Measurements from ENCODE around the gene ADCY6.

ADCY6 gene

DNA sequence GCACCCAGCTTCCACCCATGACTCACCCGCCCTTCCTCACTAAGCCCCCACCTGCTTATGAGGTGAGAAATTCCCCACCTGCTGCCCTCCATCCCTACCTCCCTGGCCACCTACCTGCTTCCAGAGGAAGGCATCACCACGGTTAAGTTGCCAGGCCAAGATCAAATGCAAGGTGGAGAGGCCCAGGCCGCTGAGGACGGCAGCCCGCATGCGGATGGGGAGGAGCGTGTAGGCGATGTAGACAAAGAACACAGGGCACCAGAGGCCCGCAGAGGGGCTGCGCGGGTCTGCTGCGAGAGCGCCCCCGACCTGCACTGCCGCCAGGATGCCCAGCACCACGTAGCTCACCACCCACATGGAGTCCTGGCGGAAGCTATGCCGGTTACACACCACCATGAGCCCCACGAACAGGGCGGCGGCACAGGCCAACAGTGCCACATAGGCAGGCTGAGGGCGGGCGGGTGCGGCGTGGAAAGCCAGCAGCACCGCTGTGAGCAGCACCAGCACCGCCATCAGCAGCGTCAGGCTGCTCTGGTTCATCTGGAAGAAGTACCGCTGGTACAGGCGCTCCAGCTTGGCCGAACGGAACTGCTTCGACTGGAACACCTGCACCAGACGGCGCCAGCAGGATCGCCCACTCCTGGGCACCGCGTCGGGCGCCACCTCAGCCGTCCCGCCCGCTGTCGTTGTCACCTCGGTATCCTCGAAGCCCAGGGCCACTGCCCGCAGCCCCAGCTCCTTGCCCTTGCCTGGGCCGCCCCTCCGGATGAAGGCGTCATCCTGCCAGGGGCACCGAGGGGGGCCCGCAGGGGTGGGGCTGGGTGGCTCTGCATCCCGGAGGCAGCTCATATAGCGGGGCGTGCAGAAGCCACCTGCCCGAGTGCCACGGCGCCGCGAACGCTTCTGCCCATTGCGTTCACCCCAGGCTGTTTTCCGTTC is 6.2 kb downstream of the ADCY6 start:
- DNase-seq = no peak

GRCh38 chr12:48781750-48782456 is 7.0 kb downstream of the ADCY6 start:
- no peak for DNase-seq

DNA sequence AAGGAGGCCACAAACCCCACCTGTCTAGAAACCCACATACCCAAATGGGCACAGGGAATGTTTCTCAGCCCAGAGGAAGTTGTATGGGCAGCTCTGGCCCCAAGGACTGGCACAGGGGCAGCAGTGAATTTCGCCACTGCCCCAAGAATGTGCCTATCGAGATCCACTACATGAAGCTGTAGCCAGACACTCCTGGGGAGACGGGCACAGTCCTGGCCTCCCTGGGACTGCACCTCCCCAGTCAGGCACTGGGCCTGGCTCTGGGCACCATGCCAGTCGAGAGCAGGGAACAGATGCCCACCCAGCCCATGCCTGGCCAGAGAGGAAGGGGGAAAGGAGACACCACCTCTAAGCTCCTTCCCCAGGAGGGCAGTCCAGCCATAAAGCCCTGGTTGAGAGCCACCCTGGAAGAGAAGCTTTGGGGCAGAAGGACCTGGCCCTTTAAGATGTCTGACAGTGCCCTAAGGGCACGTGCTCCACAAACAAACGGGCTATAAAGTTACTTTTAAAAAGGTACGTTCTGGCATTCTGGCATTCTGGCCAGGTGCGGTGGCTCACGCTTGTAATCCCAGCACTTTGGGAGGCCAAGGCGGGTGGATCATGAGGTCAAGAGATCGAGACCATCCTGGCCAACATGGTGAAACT is 8.4 kb downstream of the ADCY6 start:
- no peak for DNase-seq

- DNase-seq = no peak
These were observed 9.0 kb downstream of the ADCY6 start for GRCh38 chr12:48779869-48780268.

GRCh38 chr12:48777501-48778400 is 11.1 kb downstream of the ADCY6 start:
- no peak for DNase-seq

- DNase-seq = no peak
These were observed 11.9 kb downstream of the ADCY6 start for GRCh38 chr12:48776956-48777355.

DNA sequence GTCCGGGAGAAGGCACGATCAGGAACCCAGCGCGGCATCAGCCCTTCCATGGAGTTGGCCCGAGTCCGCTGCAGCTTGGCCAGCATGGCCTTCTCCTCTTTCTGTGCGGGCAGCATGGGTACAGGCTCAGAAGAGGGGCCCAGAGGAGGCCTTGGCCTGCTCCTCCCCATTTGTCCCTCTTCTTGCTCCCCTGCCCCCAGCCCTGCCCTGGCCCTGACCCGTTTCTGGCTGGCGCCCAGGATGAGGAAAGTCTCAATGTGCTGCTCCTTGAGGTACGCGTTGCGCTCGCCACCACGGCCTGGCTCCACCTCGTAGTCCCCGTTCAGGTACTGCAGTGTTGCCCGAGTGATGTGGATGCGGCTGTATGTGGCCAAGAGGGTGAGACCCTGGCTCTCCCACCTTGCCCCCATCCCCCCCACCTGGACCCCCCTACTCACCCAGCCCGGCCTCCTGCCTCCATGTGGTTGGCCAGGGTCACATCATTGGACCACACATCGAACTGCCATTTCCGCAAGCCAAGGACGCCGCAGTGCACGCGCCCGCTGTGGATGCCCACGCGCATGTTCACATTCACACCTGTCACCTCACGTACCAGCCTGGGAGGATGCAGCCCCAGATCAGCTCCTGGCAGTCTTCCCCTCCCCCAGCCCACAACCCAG is 12.8 kb downstream of the ADCY6 start:
- DNase-seq = no peak

- no peak for DNase-seq
These were observed 13.6 kb downstream of the ADCY6 start for GRCh38 chr12:48775299-48775698.

GRCh38 chr12:48774516-48774915 is 14.4 kb downstream of the ADCY6 start:
- DNase-seq = no peak

- DNase-seq = no peak
These were observed 15.2 kb downstream of the ADCY6 start for GRCh38 chr12:48773686-48774085.

GRCh38 chr12:48771588-48772112 is 17.2 kb downstream of the ADCY6 start:
- DNase-seq = no peak

GRCh38 chr12:48770756-48771155 is 18.1 kb downstream of the ADCY6 start:
- no peak for DNase-seq

DNA sequence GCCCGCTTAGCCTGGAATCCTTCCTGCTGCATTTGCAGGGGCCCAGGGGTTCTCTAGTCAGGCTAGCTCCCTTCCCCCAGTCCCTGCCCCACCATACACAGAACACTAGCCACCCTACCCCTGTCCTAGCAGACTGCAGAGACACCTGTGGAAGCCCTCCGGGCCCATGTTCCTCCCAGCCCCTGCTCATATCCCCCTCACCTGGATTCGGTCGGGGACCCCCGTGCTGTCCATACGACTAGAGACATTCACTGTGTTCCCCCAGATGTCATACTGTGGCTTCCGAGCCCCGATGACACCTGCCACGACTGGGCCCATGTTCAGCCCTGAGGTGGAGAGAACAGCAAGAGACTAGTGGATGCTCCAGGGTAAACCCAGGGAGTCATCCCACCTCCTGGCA is 20.2 kb downstream of the ADCY6 start:
- no peak for DNase-seq

GRCh38 chr12:48768147-48768546 is 20.7 kb downstream of the ADCY6 start:
- DNase-seq = no peak

DNA sequence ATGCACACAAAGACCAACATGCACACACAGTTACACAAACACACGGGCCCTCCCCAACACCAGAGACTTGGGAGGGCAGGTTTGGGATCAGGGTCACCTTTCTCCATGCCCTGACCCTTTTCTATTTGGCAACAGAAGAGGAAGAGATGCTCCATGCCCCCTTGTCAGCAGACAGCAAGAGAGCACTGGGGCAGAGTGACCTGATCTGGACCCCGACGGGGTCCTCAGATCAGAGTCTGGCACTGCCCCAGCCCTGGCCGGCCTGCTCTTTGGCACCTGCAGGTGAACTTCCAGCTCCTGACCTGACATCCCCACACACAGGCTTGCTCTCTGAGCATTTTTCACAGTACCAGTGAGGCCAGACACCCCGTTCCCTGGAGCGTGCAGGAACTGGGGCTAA is 21.4 kb downstream of the ADCY6 start:
- no peak for DNase-seq

GRCh38 chr12:48767047-48767446 is 21.8 kb downstream of the ADCY6 start:
- no peak for DNase-seq

DNA sequence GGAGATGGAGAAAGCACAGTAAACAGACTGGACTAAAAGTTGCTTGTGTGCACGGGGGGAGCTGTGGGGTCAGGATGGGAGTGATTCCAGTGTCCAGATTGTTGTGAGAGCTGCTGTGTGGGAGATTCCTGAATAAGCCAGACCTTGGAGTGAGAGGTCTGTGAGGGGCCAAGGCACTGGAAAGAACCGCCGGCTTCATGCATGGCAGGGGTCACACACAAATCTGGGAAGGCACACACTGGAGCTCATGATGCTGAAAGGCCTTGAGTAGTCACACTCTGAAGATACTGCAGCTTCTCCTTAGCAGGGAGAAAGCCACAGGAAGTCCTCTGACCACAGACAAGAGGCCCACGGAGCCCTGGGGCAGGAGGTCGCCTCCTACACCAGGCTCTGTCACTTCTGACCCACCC is 23.1 kb downstream of the ADCY6 start:
- DNase-seq = no peak

- DNase-seq = no peak
These were observed 24.4 kb downstream of the ADCY6 start for GRCh38 chr12:48764521-48764920.

DNA sequence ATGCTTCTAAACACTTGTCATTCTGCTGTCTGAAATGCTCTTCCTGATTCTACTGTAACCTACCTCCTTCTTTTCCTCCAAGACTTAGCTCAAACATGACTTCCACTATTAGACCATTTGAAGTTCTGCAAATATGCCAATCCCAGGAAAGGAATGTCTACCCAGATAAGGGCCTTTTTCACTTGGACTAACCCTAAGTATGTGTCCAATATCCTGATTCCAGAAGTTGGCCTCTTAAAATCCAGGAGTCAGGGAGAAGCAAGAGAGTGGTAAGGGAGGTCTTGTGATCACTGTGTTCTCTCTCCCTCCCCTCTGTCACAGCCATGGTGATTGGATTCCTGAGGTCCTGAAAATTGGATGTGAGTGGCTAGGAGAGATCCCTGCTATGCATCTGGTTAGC is 30.2 kb downstream of the ADCY6 start:
- no peak for DNase-seq

DNA sequence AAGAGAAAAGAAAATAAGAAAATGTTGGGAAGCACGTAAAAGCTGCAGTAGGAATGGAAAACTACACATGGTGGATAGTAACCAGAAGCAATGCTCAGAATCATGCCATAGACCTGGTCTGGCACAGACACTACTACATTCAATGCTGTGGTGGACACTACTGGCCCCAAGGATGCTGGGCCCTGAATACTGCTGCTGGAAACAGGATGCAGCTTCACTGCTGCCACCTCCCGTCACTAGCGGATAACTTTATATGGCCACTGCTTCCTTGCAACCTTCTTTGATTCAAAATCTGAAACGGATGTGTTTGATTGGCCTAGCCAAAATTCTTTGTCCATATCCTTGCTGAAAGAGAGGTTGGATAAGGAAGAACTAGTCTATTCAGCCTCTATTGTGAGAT is 30.7 kb downstream of the ADCY6 start:
- DNase-seq = no peak

- DNase-seq = no peak
These were observed 38.0 kb downstream of the ADCY6 start for GRCh38 chr12:48750769-48751356.
